HCT116 (cell line): ENCODE data around the gene KRI1. TPM values are rescaled to one million over a fixed set of nuclear protein-coding genes. Genes with fewer than 3 reads are reported as not detected.

ENCODE experiments used
- ATAC-seq: fragments of 200-7000 bp; cut with Tn5 transposase; 2 replicates; pipeline ENCODE4 v1.9.1; 2020; ENCODE audit warnings: mild to moderate bottlenecking, moderate library complexity
- BruUV-seq: library from RNA; stranded (reverse); fragments of 400-500 nt; replicated peaks from 2 replicates; lab custom pipeline; 2021; lab: Mats Ljungman, UMichigan
- CTCF ChIA-PET: fragments of 300-600 bp; sonication (Branson Sonifier 250); formaldehyde crosslinking; loops from one replicate; lab custom pipeline; 2021; ENCODE audit warnings: antibody characterized with exemption; lab: Charles Lee
- POLR2A ChIA-PET: fragments of 300-600, 350-600 bp; sonication (Branson Sonifier 250); formaldehyde crosslinking; loops from one replicate; lab custom pipeline; 2021; ENCODE audit warnings: antibody characterized with exemption; lab: Charles Lee
- RAD21 ChIA-PET, 2 experiments: fragments of 300-600 bp; sonication (Branson Sonifier 250); formaldehyde crosslinking; loops; one replicate each; lab custom pipeline; 2023; ENCODE audit warnings: low total read pairs in 2 of 2; ENCODE audit not compliant: uncharacterized antibody in 2 of 2, unreplicated experiment in 2 of 2, low non-redundant PET in 1 of 2; lab: Charles Lee
- DNase-seq: peaks from one replicate; pipeline ENCODE4 v3.0.0-alpha.2; 2010; ENCODE audit warnings: low read depth, low spot score
- H2AFZ ChIP-seq: fragments of 200-600 bp; shearing (Covaris generic), sonication (generic); 2 replicates; pipeline ENCODE4 v1.6.1; 2017; ENCODE audit warnings: low read depth, mixed run types, mixed read lengths, antibody characterized with exemption, low read length; ENCODE audit not compliant: poor library complexity, severe bottlenecking
- H3K27ac ChIP-seq: 2 replicates; pipeline ENCODE4 v1.5.1; 2012; ENCODE audit warnings: low read depth, low read length
- H3K27me3 ChIP-seq: fragments of 200-600 bp; sonication (generic); 2 replicates; pipeline ENCODE4 v1.6.1; 2016; ENCODE audit warnings: mixed run types, low read length, mixed read lengths; ENCODE audit not compliant: insufficient read depth
- H3K36me3 ChIP-seq, 2 experiments: fragments of 200-500 bp in 1 of 2; fragments of 200-600 bp in 1 of 2; sonication (Bioruptor generic) in 1 of 2; sonication (generic) in 1 of 2; 2 replicates each; pipeline versions ENCODE4 v1.5.1 to v1.6.1; 2014 to 2016; ENCODE audit warnings: low read length in 2 of 2, inconsistent platforms in 1 of 2, mixed read lengths in 1 of 2, mixed run types in 1 of 2; ENCODE audit not compliant: insufficient read depth in 2 of 2, control insufficient read depth in 1 of 2
- H3K4me1 ChIP-seq, 2 experiments: fragments of 200-600 bp in 1 of 2; sonication (generic) in 1 of 2; 2 replicates each; pipeline versions ENCODE4 v1.5.1 to v1.6.1; 2012 to 2017; ENCODE audit warnings: low read length in 2 of 2, inconsistent platforms in 1 of 2, mild to moderate bottlenecking in 1 of 2, mixed read lengths in 1 of 2, mixed run types in 1 of 2, moderate library complexity in 1 of 2; ENCODE audit not compliant: insufficient read depth in 2 of 2, control insufficient read depth in 1 of 2
- H3K4me2 ChIP-seq: fragments of 200-600 bp; sonication (generic); 2 replicates; pipeline ENCODE4 v1.6.1; 2017; ENCODE audit warnings: mixed run types, low read length, mixed read lengths
- H3K4me3 ChIP-seq, 2 experiments: fragments of 200-600 bp in 1 of 2; sonication (generic) in 1 of 2; replicated peaks in 1 of 2; 2 replicates each; pipeline ENCODE4 v1.5.1; 2011 to 2016; ENCODE audit warnings: low read length in 2 of 2, control low read depth in 1 of 2, low read depth in 1 of 2, mild to moderate bottlenecking in 1 of 2, mixed read lengths in 1 of 2, mixed run types in 1 of 2
- H3K79me2 ChIP-seq: fragments of 200-600 bp; sonication (generic); 2 replicates; pipeline ENCODE4 v1.6.1; 2017; ENCODE audit warnings: mild to moderate bottlenecking, mixed run types, low read length, moderate library complexity, mixed read lengths; ENCODE audit not compliant: insufficient read depth
- H3K9ac ChIP-seq: fragments of 200-600 bp; sonication (generic); 2 replicates; pipeline ENCODE4 v1.6.1; 2016; ENCODE audit warnings: low read length, mixed read lengths
- H3K9me2 ChIP-seq: fragments of 200-600 bp; sonication (generic), shearing (Covaris generic); 2 replicates; pipeline ENCODE4 v1.6.1; 2017; ENCODE audit warnings: mixed run types, mild to moderate bottlenecking, moderate library complexity; ENCODE audit not compliant: insufficient read depth
- H3K9me3 ChIP-seq, 2 experiments: fragments of 200-500 bp in 1 of 2; fragments of 200-600 bp in 1 of 2; sonication (Bioruptor generic) in 1 of 2; sonication (generic) in 1 of 2; 2 replicates each; pipeline ENCODE4 v1.6.1; 2014 to 2017; ENCODE audit warnings: low read length in 2 of 2, mixed read lengths in 2 of 2, inconsistent platforms in 1 of 2, low read depth in 1 of 2, mild to moderate bottlenecking in 1 of 2, mixed run types in 1 of 2, moderate library complexity in 1 of 2; ENCODE audit not compliant: control insufficient read depth in 1 of 2, insufficient read depth in 1 of 2
- H4K20me1 ChIP-seq: fragments of 200-600 bp; sonication (generic), shearing (Covaris generic); 2 replicates; pipeline ENCODE4 v1.6.1; 2017; ENCODE audit warnings: mixed run types, mild to moderate bottlenecking, moderate library complexity; ENCODE audit not compliant: insufficient read depth
- ATF3 ChIP-seq: IDR thresholded peaks from 2 replicates; pipeline ENCODE4 v1.6.1; 2012
- CTCF ChIP-seq, 3 experiments: fragments of 200-600 bp in 1 of 3; sonication (generic) in 1 of 3; IDR thresholded peaks in 2 of 3; conservative IDR thresholded peaks in 1 of 3; 2 replicates each; pipeline ENCODE4 v1.5.1; 2012 to 2017; ENCODE audit warnings: low read depth in 2 of 3, low read length in 2 of 3, antibody characterized with exemption in 1 of 3, borderline replicate concordance in 1 of 3, control low read depth in 1 of 3, mild to moderate bottlenecking in 1 of 3, mixed read lengths in 1 of 3, mixed run types in 1 of 3, moderate library complexity in 1 of 3; ENCODE audit not compliant: insufficient read depth in 1 of 3
- EZH2 ChIP-seq: fragments of 200-600 bp; sonication (generic); IDR thresholded peaks from 2 replicates; pipeline ENCODE4 v1.6.1; 2017; ENCODE audit warnings: antibody characterized with exemption, mixed run types
- POLR2A ChIP-seq: IDR thresholded peaks from 2 replicates; pipeline ENCODE4 v1.7.0; 2011; ENCODE audit warnings: borderline replicate concordance; ENCODE audit not compliant: insufficient read depth, insufficient read length; ENCODE audit errors: extremely low read depth
- POLR2AphosphoS5 ChIP-seq: IDR thresholded peaks from 2 replicates; pipeline ENCODE4 v1.6.1; 2011; ENCODE audit warnings: mild to moderate bottlenecking, low read depth, low read length, moderate library complexity
- RAD21 ChIP-seq: IDR thresholded peaks from 2 replicates; pipeline ENCODE4 v1.6.1; 2012; ENCODE audit warnings: low read depth, mild to moderate bottlenecking
- REST ChIP-seq: IDR thresholded peaks from 2 replicates; pipeline ENCODE4 v1.6.1; 2012; ENCODE audit warnings: low read depth
- SRF ChIP-seq: IDR thresholded peaks from 2 replicates; pipeline ENCODE4 v1.6.1; 2012; ENCODE audit warnings: low read depth
- YY1 ChIP-seq: IDR thresholded peaks from 2 replicates; pipeline ENCODE4 v1.6.1; 2011; ENCODE audit warnings: low read length, low read depth, moderate library complexity, mild to moderate bottlenecking; ENCODE audit not compliant: insufficient replicate concordance; ENCODE audit errors: extremely low read depth
- ZNF274 ChIP-seq: fragments of 200-500 bp; sonication (Bioruptor generic); IDR thresholded peaks from 2 replicates; pipeline ENCODE4 v1.6.1; 2014; ENCODE audit warnings: mild to moderate bottlenecking, low read depth, low read length, inconsistent platforms
- intact Hi-C: fragments of 100-400 bp; cut with micrococcal nuclease; formaldehyde crosslinking; loops from 2 replicates; pipeline ENCODE4 v1.10.0; 2022
- total RNA-seq: library from RNA; stranded (reverse); gene quantifications from one replicate; pipeline ENCODE4 v1.2.1, GENCODE V29; 2021; ENCODE audit not compliant: unreplicated experiment

Gene KRI1
- total RNA-seq, 1 experiment from 2014 or later, result 44.0 TPM

GRCh38 chr19:10516671-10517286, 49.0 kb downstream of the KRI1 start (continued):
- TF ChIP-seq POLR2A, result no peak
- no peak for TF ChIP-seq POLR2AphosphoS5

- RAD21 ChIA-PET, result no interaction called here
- no peaks in the 10 kb centered on the region for H3K79me2 ChIP-seq
- no peaks in the 10 kb centered on the region for H3K9me3 ChIP-seq
- H4K20me1 ChIP-seq, result no peaks in the 10 kb centered on the region
- H3K9me2 ChIP-seq, result no peaks in the 10 kb centered on the region
- POLR2A ChIA-PET, result no interaction called here
- H3K27ac ChIP-seq, result no peak overlapping the region
- CTCF ChIA-PET, result interaction anchor here (1.0 kb wide), 1 partner anchor 36 kb away, joined by 4 read pairs; no protein-coding TSS in a partner anchor
- H3K36me3 ChIP-seq, result no peaks in the 10 kb centered on the region
- ATAC-seq, result no peak
- peak overlapping the region; percentile 100 for H3K4me2 ChIP-seq
- H3K4me3 ChIP-seq, result no peak overlapping the region
- no peak overlapping the region for H3K9ac ChIP-seq
- no peak overlapping the region for H2AFZ ChIP-seq
- intact Hi-C loops, result no loop called here
- peaks cover 19 to 48% of the 10 kb centered on the region in 2 experiments; a peak in 3 of 4 replicates for H3K4me1 ChIP-seq
- TF ChIP-seq POLR2AphosphoS5, result no peak
- no peak for TF ChIP-seq CTCF (IDR thresholded peaks at IDR 0.05 in 2 of 3, conservative IDR thresholded peaks at IDR 0.05 in 1 of 3; ENCODE audit: borderline replicate concordance in 1 of 3, insufficient read depth in 1 of 3, low read depth in 2 of 3, low read length in 2 of 3)
- no peak for TF ChIP-seq RAD21
- TF ChIP-seq ZNF274, result no peak
- TF ChIP-seq ATF3, result no peak
- TF ChIP-seq REST, result no peak
- TF ChIP-seq YY1, result no peak
- no peak for TF ChIP-seq EZH2
- no peak for TF ChIP-seq SRF
- no peak for DNase-seq
- BruUV-seq, result no TSS peak
- H3K27me3 ChIP-seq, result no peaks in the 10 kb centered on the region
These were observed 49.8 kb downstream of the KRI1 start for GRCh38 chr19:10516064-10516385.
